ENCODE results near the gene DUSP22. TPM values are rescaled to one million over a fixed set of nuclear protein-coding genes. Genes with fewer than 3 reads are reported as not detected.

Gene DUSP22
- total RNA-seq, 1 experiment from 2014 or later, result 34.8 TPM

DNA sequence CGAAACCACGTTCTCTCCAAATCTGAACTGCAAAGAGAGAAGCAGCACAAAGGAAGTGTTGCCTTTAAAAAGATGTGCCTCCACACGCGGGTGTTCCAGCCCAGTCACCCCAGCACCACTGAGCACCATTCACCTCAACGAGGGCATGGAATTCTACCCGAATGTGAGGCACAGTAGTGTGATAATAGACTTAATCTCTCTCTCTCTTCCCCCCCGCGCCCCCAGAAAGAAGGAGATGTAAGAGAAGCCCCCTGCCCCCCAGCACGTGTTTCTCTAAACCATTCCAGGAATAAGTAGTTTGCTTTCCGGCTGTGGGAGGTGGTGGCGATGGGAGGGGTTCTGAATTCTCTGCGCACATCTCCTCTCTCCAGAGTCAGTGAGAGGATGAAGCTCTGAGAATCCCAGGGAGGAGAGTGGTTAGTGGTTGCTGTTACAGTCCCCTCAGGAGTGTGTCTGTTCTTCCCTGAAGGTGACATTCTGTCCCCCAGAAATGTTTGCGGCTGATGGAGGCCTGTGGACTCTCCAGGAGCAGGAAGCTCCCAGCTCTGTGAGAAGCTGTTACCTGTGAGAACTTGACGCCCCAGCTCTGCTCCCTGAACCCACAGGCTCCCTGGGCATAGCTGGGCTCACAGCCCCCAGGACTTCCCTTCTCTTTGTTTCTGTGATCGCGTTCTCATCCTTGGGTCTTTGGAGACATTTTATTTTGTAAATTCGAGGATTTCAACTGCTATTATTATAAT is 75.8 kb downstream of the DUSP22 start:
- BruUV-seq (replicated peaks), result no TSS peak
- DNase-seq (ENCODE audit: low read depth, low spot score) (no peak), ATAC-seq (no peak)
- ChIA-PET CTCF (no interaction called here), POLR2A (no interaction called here)
- Histone ChIP-seq H3K36me3 (ENCODE audit: control insufficient read depth, insufficient read depth, low read length) (no peaks in the 10 kb centered on the region), H3K4me1 (ENCODE audit: control insufficient read depth, insufficient read depth, low read length) (no peaks in the 10 kb centered on the region), H3K4me3 (ENCODE audit: low read depth in 2 of 2, low read length in 2 of 2) (no peak overlapping the region), H3K27ac (ENCODE audit: low read length) (no peak overlapping the region), H3K9me3 (ENCODE audit: control insufficient read depth, insufficient read depth, low read depth, low read length) (peaks cover 5% of the 10 kb centered on the region), H3K27me3 (ENCODE audit: control insufficient read depth, insufficient read depth, low read length) (peaks cover 12% of the 10 kb centered on the region)
- in situ Hi-C loops (cut with HindIII; ENCODE audit: low pct_unique_long_range_greater_than_20kb, low sequenced_read_pairs) (no loop called here), intact Hi-C loops (cut with micrococcal nuclease; ENCODE audit: unreplicated experiment) (no loop called here)
- TF ChIP-seq REST (IDR thresholded peaks at IDR 0.05; ENCODE audit: insufficient read depth in 1 of 2, low read depth in 2 of 2, low read length in 1 of 2), result no peak
- TF ChIP-seq CTCF (IDR thresholded peaks at IDR 0.05), result no peak
- no peak for TF ChIP-seq POLR2AphosphoS5 (IDR thresholded peaks at IDR 0.05; ENCODE audit: low read depth, low read length)
- TF ChIP-seq SIN3A (IDR thresholded peaks at IDR 0.05; ENCODE audit: borderline replicate concordance, insufficient read depth, low read depth, low read length), result no peak
- no peak for TF ChIP-seq TCF7L2 (IDR thresholded peaks at IDR 0.05; ENCODE audit: low read depth, low read length)

GRCh38 chr6:369559-370431 is 77.5 kb downstream of the DUSP22 start:
- in situ Hi-C loops (cut with HindIII; ENCODE audit: low pct_unique_long_range_greater_than_20kb, low sequenced_read_pairs), result no loop called here
- ATAC-seq (no peak), DNase-seq (ENCODE audit: low read depth, low spot score) (no peak)
- Histone ChIP-seq H3K9me3 (ENCODE audit: control insufficient read depth, insufficient read depth, low read depth, low read length) (no peaks in the 10 kb centered on the region), H3K27ac (ENCODE audit: low read length) (no peak overlapping the region), H3K27me3 (ENCODE audit: control insufficient read depth, insufficient read depth, low read length) (peaks cover 15% of the 10 kb centered on the region), H3K4me3 (ENCODE audit: low read depth in 2 of 2, low read length in 2 of 2) (no peak overlapping the region), H3K36me3 (ENCODE audit: control insufficient read depth, insufficient read depth, low read length) (no peaks in the 10 kb centered on the region), H3K4me1 (ENCODE audit: control insufficient read depth, insufficient read depth, low read length) (no peaks in the 10 kb centered on the region)
- ChIA-PET CTCF (no interaction called here), POLR2A (no interaction called here)
- no TSS peak for BruUV-seq (replicated peaks)
- intact Hi-C loops (cut with micrococcal nuclease; ENCODE audit: unreplicated experiment), result no loop called here
- TF ChIP-seq POLR2AphosphoS5 (IDR thresholded peaks at IDR 0.05; ENCODE audit: low read depth, low read length) (no peak), SIN3A (IDR thresholded peaks at IDR 0.05; ENCODE audit: borderline replicate concordance, insufficient read depth, low read depth, low read length) (no peak), TCF7L2 (IDR thresholded peaks at IDR 0.05; ENCODE audit: low read depth, low read length) (no peak), REST (IDR thresholded peaks at IDR 0.05; ENCODE audit: insufficient read depth in 1 of 2, low read depth in 2 of 2, low read length in 1 of 2) (no peak), CTCF (IDR thresholded peaks at IDR 0.05) (no peak)
